ENCODE results near the gene DNAH8. TPM values are rescaled to one million over a fixed set of nuclear protein-coding genes. Genes with fewer than 3 reads are reported as not detected.
"Not testable (repeated sequence)": the region's sequence is repeated elsewhere in the genome, so short reads cannot be mapped to it uniquely, and the experiment has no call there.

The DNAH8 gene
- total and polyA plus RNA-seq, 7 donors, result under 0.01 to 0.22 TPM; not detected in 5

DNA sequence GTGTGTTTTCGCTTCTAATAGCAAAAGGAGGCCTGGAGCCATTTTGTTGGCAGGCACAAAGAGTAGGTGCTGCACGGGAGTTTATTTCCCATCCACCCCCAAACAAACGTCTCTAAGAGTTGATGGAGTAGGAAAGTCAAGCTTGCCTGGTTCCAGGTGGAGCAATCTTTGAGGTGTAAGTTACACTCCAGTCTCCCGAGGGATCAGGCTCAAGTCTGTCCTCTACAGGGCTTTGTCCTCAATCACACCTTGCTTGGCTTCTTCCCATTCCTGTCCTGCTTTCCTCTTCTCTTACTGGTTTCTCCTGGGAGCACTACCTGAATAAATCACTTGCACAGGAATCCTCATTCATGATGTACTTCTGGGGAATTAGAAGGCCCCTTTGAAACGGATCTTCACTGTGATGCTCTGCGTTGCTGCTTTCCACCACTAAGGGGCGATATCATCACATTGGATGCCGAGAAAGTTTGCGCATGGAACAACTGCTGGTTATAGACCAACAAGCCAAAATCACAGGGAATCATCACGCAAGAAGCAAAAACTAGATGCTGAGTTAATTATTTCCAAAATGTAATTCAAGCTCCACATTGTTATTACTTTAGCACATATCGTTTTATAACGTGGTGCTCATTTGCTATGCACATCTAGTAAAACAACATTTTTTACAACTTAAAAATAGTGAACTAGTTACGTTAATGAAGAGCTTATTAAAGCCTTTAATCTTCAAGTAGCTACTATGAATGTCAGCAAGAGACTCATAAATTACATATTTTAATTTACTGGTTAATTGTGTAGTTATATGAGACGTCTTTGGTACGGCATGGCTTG lies 156.8 kb downstream of the DNAH8 start:
- Histone ChIP-seq H3K4me3 (no peak overlapping the region), H3K9me3 (no peaks in the 10 kb centered on the region), H3K4me1 (no peaks in the 10 kb centered on the region), H3K27ac (no peak overlapping the region), H3K36me3 (no peaks in the 10 kb centered on the region), H3K27me3 (peaks cover 0 to 5% (median 0%) of the 10 kb centered on the region in 3 donors)
- intact Hi-C loops (cut with DNase I), result loop anchor here (5.0 kb wide), 1 partner anchor 440 kb away; the partner anchor contains the start of gene KCNK17
- TF ChIP-seq EP300 (IDR thresholded peaks at IDR 0.05), result no peak
- TF ChIP-seq, protein P1, sequence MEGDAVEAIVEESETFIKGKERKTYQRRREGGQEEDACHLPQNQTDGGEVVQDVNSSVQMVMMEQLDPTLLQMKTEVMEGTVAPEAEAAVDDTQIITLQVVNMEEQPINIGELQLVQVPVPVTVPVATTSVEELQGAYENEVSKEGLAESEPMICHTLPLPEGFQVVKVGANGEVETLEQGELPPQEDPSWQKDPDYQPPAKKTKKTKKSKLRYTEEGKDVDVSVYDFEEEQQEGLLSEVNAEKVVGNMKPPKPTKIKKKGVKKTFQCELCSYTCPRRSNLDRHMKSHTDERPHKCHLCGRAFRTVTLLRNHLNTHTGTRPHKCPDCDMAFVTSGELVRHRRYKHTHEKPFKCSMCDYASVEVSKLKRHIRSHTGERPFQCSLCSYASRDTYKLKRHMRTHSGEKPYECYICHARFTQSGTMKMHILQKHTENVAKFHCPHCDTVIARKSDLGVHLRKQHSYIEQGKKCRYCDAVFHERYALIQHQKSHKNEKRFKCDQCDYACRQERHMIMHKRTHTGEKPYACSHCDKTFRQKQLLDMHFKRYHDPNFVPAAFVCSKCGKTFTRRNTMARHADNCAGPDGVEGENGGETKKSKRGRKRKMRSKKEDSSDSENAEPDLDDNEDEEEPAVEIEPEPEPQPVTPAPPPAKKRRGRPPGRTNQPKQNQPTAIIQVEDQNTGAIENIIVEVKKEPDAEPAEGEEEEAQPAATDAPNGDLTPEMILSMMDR (IDR thresholded peaks at IDR 0.05), result peak; percentile 56 to 76 (median 66)
- TF ChIP-seq POLR2A (IDR thresholded peaks at IDR 0.05), result no peak
- no peak for TF ChIP-seq POLR2AphosphoS5 (IDR thresholded peaks at IDR 0.05)
- no peak for DNase-seq
- 29 to 39% methylated on average over 15 of the region's 15 CpGs for WGBS, 2 donors

DNA sequence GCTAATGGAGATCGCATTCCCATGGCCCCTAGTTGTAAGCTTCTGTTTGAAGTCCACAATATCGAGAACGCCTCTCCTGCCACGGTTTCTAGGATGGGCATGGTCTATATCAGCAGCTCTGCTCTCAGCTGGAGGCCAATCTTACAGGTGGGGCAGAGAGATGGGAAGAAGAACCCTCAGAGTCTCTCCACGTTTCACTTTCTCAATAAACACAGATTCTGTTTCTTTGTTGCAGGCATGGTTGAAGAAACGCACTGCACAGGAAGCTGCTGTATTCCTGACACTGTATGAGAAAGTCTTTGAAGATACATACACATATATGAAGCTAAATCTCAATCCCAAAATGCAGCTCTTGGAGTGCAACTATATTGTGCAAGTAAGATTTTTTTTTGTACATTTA lies 157.9 kb downstream of the DNAH8 start:
- peaks cover 0 to 5% (median 0%) of the 10 kb centered on the region in 3 donors for H3K27me3 ChIP-seq
- TF ChIP-seq, protein P1 (IDR thresholded peaks at IDR 0.05), result no peak
- TF ChIP-seq EP300 (IDR thresholded peaks at IDR 0.05) (no peak), POLR2AphosphoS5 (IDR thresholded peaks at IDR 0.05) (no peak), POLR2A (IDR thresholded peaks at IDR 0.05) (no peak)
- no peak overlapping the region for H3K27ac ChIP-seq
- no peaks in the 10 kb centered on the region for H3K9me3 ChIP-seq
- no peak overlapping the region for H3K4me3 ChIP-seq
- no peaks in the 10 kb centered on the region for H3K36me3 ChIP-seq
- no peak for DNase-seq
- intact Hi-C loops (cut with DNase I), result loop anchor here (5.0 kb wide), 1 partner anchor 439 kb away; the partner anchor contains the start of gene KCNK17
- WGBS, 2 donors, result 70 to 74% methylated on average over 6 of the region's 6 CpGs
- H3K4me1 ChIP-seq, result no peaks in the 10 kb centered on the region

DNA sequence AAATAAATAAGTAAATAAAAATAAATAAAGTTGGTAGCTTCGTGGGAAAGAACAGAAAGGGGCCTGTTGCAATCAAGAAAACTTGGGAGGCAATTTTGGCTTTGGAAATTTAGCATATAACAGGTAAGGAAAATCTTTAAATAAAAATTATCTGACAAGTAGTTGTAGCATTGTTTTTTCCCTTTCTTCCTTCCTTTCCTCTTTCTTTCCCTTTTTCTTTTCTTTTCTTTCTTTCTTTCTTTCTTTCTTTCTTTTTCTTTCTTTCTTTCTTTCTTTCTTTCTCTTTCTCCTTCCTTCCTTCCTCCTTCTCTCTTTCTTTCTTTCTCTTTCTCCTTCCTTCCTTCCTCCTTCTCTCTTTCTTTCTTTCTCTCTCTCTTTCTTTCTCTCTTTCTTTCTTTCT lies 158.7 kb downstream of the DNAH8 start:
- H3K27me3 ChIP-seq, H3K9me3 ChIP-seq, H3K4me3 ChIP-seq, DNase-seq, H3K27ac ChIP-seq, H3K4me1 ChIP-seq, H3K36me3 ChIP-seq: not testable (repeated sequence)
- WGBS, 2 donors, result 53 to 58% methylated on average over 1 of the region's 1 CpG
- intact Hi-C loops (cut with DNase I), result loop anchor here (5.0 kb wide), 1 partner anchor 438 kb away; the partner anchor contains the start of gene KCNK17

DNA sequence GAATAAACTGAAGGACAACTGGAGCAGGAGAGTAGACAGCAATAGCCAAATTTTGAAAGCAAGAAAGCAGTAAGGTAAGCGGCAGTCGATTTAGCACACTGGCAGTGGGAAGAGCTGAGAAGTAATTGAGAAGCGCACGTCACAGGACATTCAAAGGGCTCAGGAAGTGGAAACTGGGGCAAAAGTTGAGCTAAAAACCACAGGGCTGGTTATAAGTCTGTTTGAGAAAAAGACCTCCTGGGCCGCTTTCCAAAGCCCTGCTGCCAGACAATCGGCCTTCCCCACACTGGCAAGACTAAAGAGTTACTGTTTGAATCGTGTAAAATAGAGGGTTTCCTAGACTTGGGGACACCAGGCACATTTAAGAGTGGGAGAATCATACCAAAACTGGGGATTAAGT lies 161.4 kb downstream of the DNAH8 start:
- H3K27ac ChIP-seq, result no peak overlapping the region
- intact Hi-C loops (cut with DNase I), result no loop called here
- 45 to 83% methylated on average over 7 of the region's 7 CpGs for WGBS, 2 donors
- no peaks in the 10 kb centered on the region for H3K9me3 ChIP-seq
- DNase-seq, result no peak
- no peaks in the 10 kb centered on the region for H3K4me1 ChIP-seq
- peaks cover 0 to 5% (median 0%) of the 10 kb centered on the region in 3 donors for H3K27me3 ChIP-seq
- H3K36me3 ChIP-seq, result no peaks in the 10 kb centered on the region
- TF ChIP-seq POLR2AphosphoS5 (IDR thresholded peaks at IDR 0.05), result no peak
- TF ChIP-seq EP300 (IDR thresholded peaks at IDR 0.05), result no peak
- TF ChIP-seq, protein P1 (IDR thresholded peaks at IDR 0.05), result no peak
- TF ChIP-seq POLR2A (IDR thresholded peaks at IDR 0.05), result no peak
- no peak overlapping the region for H3K4me3 ChIP-seq

GRCh38 chr6:38877721-38878120 lies 162.6 kb downstream of the DNAH8 start:
- 46 to 93% methylated on average over 2 to 3 of the region's 3 CpGs for WGBS, 2 donors
- Histone ChIP-seq H3K4me3 (no peak overlapping the region), H3K27ac (no peak overlapping the region), H3K27me3 (no peaks in the 10 kb centered on the region), H3K9me3 (no peaks in the 10 kb centered on the region), H3K4me1 (no peaks in the 10 kb centered on the region), H3K36me3 (no peaks in the 10 kb centered on the region)
- intact Hi-C loops (cut with DNase I), result no loop called here
- DNase-seq, result no peak
- TF ChIP-seq, protein P1 (IDR thresholded peaks at IDR 0.05), result no peak
- TF ChIP-seq EP300 (IDR thresholded peaks at IDR 0.05), result no peak
- TF ChIP-seq POLR2A (IDR thresholded peaks at IDR 0.05), result no peak
- no peak for TF ChIP-seq POLR2AphosphoS5 (IDR thresholded peaks at IDR 0.05)

Measured in sigmoid colon (tissue), 7 donors.